ENCODE results near the gene SOX6. TPM values are rescaled to one million over a fixed set of nuclear protein-coding genes. Genes with fewer than 3 reads are reported as not detected.

SOX6 gene
- total RNA-seq, 1 experiment from 2014 or later = not detected

- no peak overlapping the region for H2BK15ac ChIP-seq (ENCODE audit: low read depth, low read length)
- no peak overlapping the region for H2BK5ac ChIP-seq (ENCODE audit: insufficient read length, low read length)
- H3K56ac ChIP-seq (ENCODE audit: insufficient read length, low read depth, low read length) = no peak overlapping the region
- no peak overlapping the region for H4K91ac ChIP-seq (ENCODE audit: insufficient read length, low read depth, low read length)
- H3T11ph ChIP-seq (ENCODE audit: low read length) = no peak overlapping the region
- WGBS (ENCODE audit: extremely low coverage, insufficient read length, low lambda C conversion rate) = no CpG with 5 or more reads among the region's 3 CpGs
- H4K5ac ChIP-seq (ENCODE audit: insufficient read length, low read depth, low read length) = no peak overlapping the region
- H3K4me1 ChIP-seq (ENCODE audit: insufficient read depth, low read length) = no peaks in the 10 kb centered on the region
- no peak overlapping the region for H3K4me3 Mint-ChIP-seq
- H3K9me3 Mint-ChIP-seq = no peaks in the 10 kb centered on the region
- no peak overlapping the region for H4K8ac ChIP-seq (replicated peaks; ENCODE audit: insufficient read length, low read depth, low read length)
- H3K9ac ChIP-seq (ENCODE audit: extremely low read depth, insufficient read length, low read length) = no peak overlapping the region
- TF ChIP-seq, protein P1, sequence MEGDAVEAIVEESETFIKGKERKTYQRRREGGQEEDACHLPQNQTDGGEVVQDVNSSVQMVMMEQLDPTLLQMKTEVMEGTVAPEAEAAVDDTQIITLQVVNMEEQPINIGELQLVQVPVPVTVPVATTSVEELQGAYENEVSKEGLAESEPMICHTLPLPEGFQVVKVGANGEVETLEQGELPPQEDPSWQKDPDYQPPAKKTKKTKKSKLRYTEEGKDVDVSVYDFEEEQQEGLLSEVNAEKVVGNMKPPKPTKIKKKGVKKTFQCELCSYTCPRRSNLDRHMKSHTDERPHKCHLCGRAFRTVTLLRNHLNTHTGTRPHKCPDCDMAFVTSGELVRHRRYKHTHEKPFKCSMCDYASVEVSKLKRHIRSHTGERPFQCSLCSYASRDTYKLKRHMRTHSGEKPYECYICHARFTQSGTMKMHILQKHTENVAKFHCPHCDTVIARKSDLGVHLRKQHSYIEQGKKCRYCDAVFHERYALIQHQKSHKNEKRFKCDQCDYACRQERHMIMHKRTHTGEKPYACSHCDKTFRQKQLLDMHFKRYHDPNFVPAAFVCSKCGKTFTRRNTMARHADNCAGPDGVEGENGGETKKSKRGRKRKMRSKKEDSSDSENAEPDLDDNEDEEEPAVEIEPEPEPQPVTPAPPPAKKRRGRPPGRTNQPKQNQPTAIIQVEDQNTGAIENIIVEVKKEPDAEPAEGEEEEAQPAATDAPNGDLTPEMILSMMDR (conservative IDR thresholded peaks at IDR 0.05) = no peak
- H2AK5ac ChIP-seq (ENCODE audit: insufficient read length, low read length) = no peak overlapping the region
- H3K18ac ChIP-seq (ENCODE audit: insufficient read length, low read depth, low read length) = no peak overlapping the region
- no peak overlapping the region for H2AFZ ChIP-seq (ENCODE audit: low read length)
- no peaks in the 10 kb centered on the region for H3K23me2 ChIP-seq (ENCODE audit: insufficient read length, low read depth, low read length, poor library complexity, severe bottlenecking)
- H3K27me3 ChIP-seq (ENCODE audit: insufficient read depth, low read length) = no peaks in the 10 kb centered on the region
- peaks cover 9 to 10% of the 10 kb centered on the region in 2 experiments; a peak in 3 of 4 replicates for H3K4me1 Mint-ChIP-seq
- no peaks in the 10 kb centered on the region for H4K20me1 ChIP-seq (ENCODE audit: control insufficient read depth, insufficient read depth, insufficient read length)
- H3K27ac Mint-ChIP-seq = no peak overlapping the region; a peak in 2 of 7 replicates
- no peak overlapping the region for H3K27ac ChIP-seq (ENCODE audit: insufficient read length, low read depth, low read length)
- no peak overlapping the region for H3K23ac ChIP-seq (ENCODE audit: insufficient read length, low read depth, low read length)
- no peak for DNase-seq
- no peak overlapping the region for H2BK20ac ChIP-seq (ENCODE audit: low read depth, low read length, poor library complexity, severe bottlenecking)
- no peak overlapping the region for H2BK12ac ChIP-seq (ENCODE audit: insufficient read length, low read depth, low read length)
- no peak overlapping the region for H3K14ac ChIP-seq (ENCODE audit: insufficient read depth, low read length)
- H3K4ac ChIP-seq (ENCODE audit: low read depth, low read length) = no peak overlapping the region
- H3K9me3 ChIP-seq (ENCODE audit: control insufficient read depth, low read depth, low read length) = no peaks in the 10 kb centered on the region
- no peak overlapping the region for H3K4me2 ChIP-seq (ENCODE audit: insufficient read depth, insufficient read length, low read length)
- no peaks in the 10 kb centered on the region for H3K79me2 ChIP-seq (ENCODE audit: insufficient read depth, low read length)
- H3K27me3 Mint-ChIP-seq (ENCODE audit: low read depth) = peaks cover 6% of the 10 kb centered on the region
- no peak overlapping the region for H2BK120ac ChIP-seq (ENCODE audit: low read depth, low read length, poor library complexity, severe bottlenecking)
- no peaks in the 10 kb centered on the region for H3K36me3 Mint-ChIP-seq (ENCODE audit: insufficient read depth in 1 of 3, low read depth in 3 of 3)
- H3K79me1 ChIP-seq (ENCODE audit: insufficient read depth, low read depth, low read length, poor library complexity, severe bottlenecking) = no peaks in the 10 kb centered on the region
Observed at GRCh38 chr11:16287630-16288280, 68.6 kb downstream of the SOX6 start.
